ENCODE results near the gene S1PR2.
"Not testable (repeated sequence)": the region's sequence is repeated elsewhere in the genome, so short reads cannot be mapped to it uniquely, and the experiment has no call there.

S1PR2 gene

GRCh38 chr19:10180459-10180858 is 50.7 kb downstream of the S1PR2 start:
- no peaks in the 10 kb centered on the region for H3K27me3 Mint-ChIP-seq (ENCODE audit: low read depth, poor library complexity)
- DNase-seq = no peak
- H3K36me3 Mint-ChIP-seq (ENCODE audit: low read depth) = peaks cover 52% of the 10 kb centered on the region
- no peaks in the 10 kb centered on the region for H3K9me3 Mint-ChIP-seq
- TF ChIP-seq CTCF (IDR thresholded peaks at IDR 0.05) = no peak
- no peak overlapping the region for H3K4me3 Mint-ChIP-seq
- H3K27ac Mint-ChIP-seq = no peak overlapping the region
- no peaks in the 10 kb centered on the region for H3K4me1 Mint-ChIP-seq

GRCh38 chr19:10180024-10180423 is 51.1 kb downstream of the S1PR2 start:
- DNase-seq; H3K27me3 Mint-ChIP-seq (ENCODE audit: low read depth, poor library complexity); H3K27ac Mint-ChIP-seq; H3K9me3 Mint-ChIP-seq; H3K4me3 Mint-ChIP-seq; H3K4me1 Mint-ChIP-seq: not testable (repeated sequence)
- H3K36me3 Mint-ChIP-seq (ENCODE audit: low read depth) = peaks cover 56% of the 10 kb centered on the region

- peaks cover 59% of the 10 kb centered on the region for H3K36me3 Mint-ChIP-seq (ENCODE audit: low read depth)
- H3K4me3 Mint-ChIP-seq = no peak overlapping the region
- no peak for TF ChIP-seq CTCF (IDR thresholded peaks at IDR 0.05)
- no peaks in the 10 kb centered on the region for H3K9me3 Mint-ChIP-seq
- H3K4me1 Mint-ChIP-seq = no peaks in the 10 kb centered on the region
- H3K27me3 Mint-ChIP-seq (ENCODE audit: low read depth, poor library complexity) = no peaks in the 10 kb centered on the region
- no peak overlapping the region for H3K27ac Mint-ChIP-seq
- no peak for DNase-seq
Observed at GRCh38 chr19:10173527-10173926, 57.6 kb downstream of the S1PR2 start.

All from nephron progenitor cell (in vitro differentiated cells).